ENCODE measurements around the gene HECTD1. TPM values are rescaled to one million over a fixed set of nuclear protein-coding genes. Genes with fewer than 3 reads are reported as not detected.
"Not testable (repeated sequence)": the region's sequence is repeated elsewhere in the genome, so short reads cannot be mapped to it uniquely, and the experiment has no call there.

Gene HECTD1
- polyA plus RNA-seq, 1 donor = 94.9 TPM

DNA sequence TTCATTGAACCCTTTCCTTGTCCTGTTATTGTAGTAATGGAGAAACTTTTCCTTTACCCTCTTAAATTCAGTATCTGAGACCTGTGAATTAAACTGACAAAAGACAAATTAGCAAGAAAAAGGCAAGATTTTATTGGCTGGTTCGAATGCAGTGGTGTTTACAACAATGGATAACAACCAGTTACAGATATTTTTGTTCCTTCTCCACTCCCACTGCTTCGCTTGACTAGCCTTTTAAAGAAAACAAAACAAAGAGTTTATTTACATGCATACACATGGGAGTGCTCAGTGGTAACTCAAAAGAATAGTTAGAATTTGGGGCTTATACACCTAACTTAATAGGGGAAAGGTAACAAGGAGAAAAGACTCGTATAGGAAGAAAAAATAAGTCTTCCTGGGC lies 37.0 kb upstream of the HECTD1 start:
- DNase-seq = no peak
- Histone ChIP-seq H3K9me3 (ENCODE audit: control insufficient read depth, low read depth, low read length) (no peaks in the 10 kb centered on the region), H3K4me3 (ENCODE audit: low read length) (no peak overlapping the region), H3K4me1 (ENCODE audit: control insufficient read depth, insufficient read depth, low read length) (no peaks in the 10 kb centered on the region), H3K27ac (ENCODE audit: low read length) (no peak overlapping the region), H3K27me3 (ENCODE audit: control insufficient read depth, insufficient read depth, low read length) (no peaks in the 10 kb centered on the region), H3K36me3 (ENCODE audit: control insufficient read depth, insufficient read depth, low read length) (no peaks in the 10 kb centered on the region)
- WGBS (ENCODE audit: insufficient coverage, low lambda C conversion rate) = 89% methylated on average over 1 of the region's 3 CpGs

DNA sequence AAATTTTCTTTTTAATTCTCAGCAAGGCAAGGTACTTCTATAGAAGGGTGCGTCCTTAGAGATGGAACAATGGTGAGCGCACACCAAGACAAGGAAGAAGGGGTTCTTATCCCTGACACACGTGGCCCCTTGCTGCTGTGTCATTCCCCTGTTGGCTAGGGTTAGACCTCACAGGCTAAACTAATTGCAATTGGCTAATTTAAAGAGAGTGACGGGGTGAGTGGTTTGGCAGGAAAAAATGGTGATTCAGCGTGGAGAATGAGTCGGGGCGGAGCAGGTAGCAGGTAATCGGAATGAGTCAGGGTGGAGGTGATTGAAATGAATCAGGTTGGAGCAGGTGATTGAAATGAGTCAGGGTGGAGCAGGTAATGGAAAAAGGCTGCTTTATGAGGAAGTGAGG lies 36.3 kb upstream of the HECTD1 start:
- peak; percentile 29 to 56 for DNase-seq
- 77% methylated on average over 5 of the region's 8 CpGs for WGBS (ENCODE audit: insufficient coverage, low lambda C conversion rate)
- Histone ChIP-seq H3K4me3 (ENCODE audit: low read length) (no peak overlapping the region), H3K27ac (ENCODE audit: low read length) (no peak overlapping the region), H3K9me3 (ENCODE audit: control insufficient read depth, low read depth, low read length) (no peaks in the 10 kb centered on the region), H3K36me3 (ENCODE audit: control insufficient read depth, insufficient read depth, low read length) (no peaks in the 10 kb centered on the region), H3K4me1 (ENCODE audit: control insufficient read depth, insufficient read depth, low read length) (no peaks in the 10 kb centered on the region), H3K27me3 (ENCODE audit: control insufficient read depth, insufficient read depth, low read length) (no peaks in the 10 kb centered on the region)

GRCh38 chr14:31242161-31242940 lies 34.8 kb upstream of the HECTD1 start:
- DNase-seq; H3K4me3 ChIP-seq (ENCODE audit: low read length); H3K9me3 ChIP-seq (ENCODE audit: control insufficient read depth, low read depth, low read length); H3K27ac ChIP-seq (ENCODE audit: low read length); H3K27me3 ChIP-seq (ENCODE audit: control insufficient read depth, insufficient read depth, low read length); H3K36me3 ChIP-seq (ENCODE audit: control insufficient read depth, insufficient read depth, low read length); H3K4me1 ChIP-seq (ENCODE audit: control insufficient read depth, insufficient read depth, low read length): not testable (repeated sequence)
- WGBS (ENCODE audit: insufficient coverage, low lambda C conversion rate) = 100% methylated on average over 2 of the region's 10 CpGs

DNA sequence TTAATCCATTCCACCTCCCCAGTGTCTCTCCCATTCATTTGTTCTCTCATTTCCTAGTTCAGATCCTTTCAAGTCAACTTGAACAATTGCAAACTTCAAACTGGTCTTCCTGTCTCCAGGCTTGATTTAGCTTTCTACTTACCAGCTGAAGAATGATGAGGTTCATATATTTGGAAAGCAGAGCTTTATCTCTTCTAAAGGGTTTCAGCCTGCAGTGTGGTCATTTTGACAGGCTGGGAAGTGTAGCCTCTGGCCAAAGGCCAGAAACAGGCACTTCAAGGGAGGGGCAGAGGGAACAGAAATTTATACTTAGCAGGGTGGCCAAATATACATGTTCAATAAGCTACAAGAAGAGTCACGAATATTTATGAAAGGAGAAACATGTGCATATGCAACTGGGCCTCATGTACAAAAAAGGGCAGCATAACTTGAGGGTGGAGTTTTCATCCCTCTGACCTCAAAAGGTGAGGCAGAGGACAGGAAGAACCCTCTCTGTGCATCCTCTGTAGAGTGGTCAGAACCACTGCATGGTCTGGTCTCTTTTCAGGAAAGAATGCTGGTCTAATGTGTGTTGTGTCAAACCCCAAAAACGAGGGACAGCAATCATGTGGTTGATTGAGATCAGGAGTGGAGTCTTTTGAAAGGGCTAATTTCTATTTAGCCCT lies 34.0 kb upstream of the HECTD1 start:
- 67% methylated on average over 1 of the region's 2 CpGs for WGBS (ENCODE audit: insufficient coverage, low lambda C conversion rate)
- DNase-seq = no peak
- no peaks in the 10 kb centered on the region for H3K27me3 ChIP-seq (ENCODE audit: control insufficient read depth, insufficient read depth, low read length)

GRCh38 chr14:31239741-31240140 lies 32.1 kb upstream of the HECTD1 start:
- WGBS (ENCODE audit: insufficient coverage, low lambda C conversion rate) = 83% methylated on average over 1 of the region's 6 CpGs
- DNase-seq = no peak
- no peaks in the 10 kb centered on the region for H3K9me3 ChIP-seq (ENCODE audit: control insufficient read depth, low read depth, low read length)
- H3K27ac ChIP-seq (ENCODE audit: low read length) = no peak overlapping the region
- H3K4me3 ChIP-seq (ENCODE audit: low read length) = no peak overlapping the region
- H3K4me1 ChIP-seq (ENCODE audit: control insufficient read depth, insufficient read depth, low read length) = no peaks in the 10 kb centered on the region
- no peaks in the 10 kb centered on the region for H3K27me3 ChIP-seq (ENCODE audit: control insufficient read depth, insufficient read depth, low read length)
- H3K36me3 ChIP-seq (ENCODE audit: control insufficient read depth, insufficient read depth, low read length) = no peaks in the 10 kb centered on the region

More for the DNA sequence above, 34.0 kb upstream of the HECTD1 start:
- H3K36me3 ChIP-seq (ENCODE audit: control insufficient read depth, insufficient read depth, low read length) = no peaks in the 10 kb centered on the region
- H3K27ac ChIP-seq (ENCODE audit: low read length) = no peak overlapping the region
- no peaks in the 10 kb centered on the region for H3K4me1 ChIP-seq (ENCODE audit: control insufficient read depth, insufficient read depth, low read length)
- H3K9me3 ChIP-seq (ENCODE audit: control insufficient read depth, low read depth, low read length) = no peaks in the 10 kb centered on the region
- no peak overlapping the region for H3K4me3 ChIP-seq (ENCODE audit: low read length)

GRCh38 chr14:31235462-31235861 lies 27.9 kb upstream of the HECTD1 start:
- H3K4me3 ChIP-seq (ENCODE audit: low read length) = no peak overlapping the region
- H3K4me1 ChIP-seq (ENCODE audit: control insufficient read depth, insufficient read depth, low read length) = peaks cover 5% of the 10 kb centered on the region
- H3K27ac ChIP-seq (ENCODE audit: low read length) = no peak overlapping the region
- no peaks in the 10 kb centered on the region for H3K27me3 ChIP-seq (ENCODE audit: control insufficient read depth, insufficient read depth, low read length)
- no peaks in the 10 kb centered on the region for H3K9me3 ChIP-seq (ENCODE audit: control insufficient read depth, low read depth, low read length)
- DNase-seq = no peak
- H3K36me3 ChIP-seq (ENCODE audit: control insufficient read depth, insufficient read depth, low read length) = no peaks in the 10 kb centered on the region
- 100% methylated on average over 2 of the region's 3 CpGs for WGBS (ENCODE audit: insufficient coverage, low lambda C conversion rate)

DNA sequence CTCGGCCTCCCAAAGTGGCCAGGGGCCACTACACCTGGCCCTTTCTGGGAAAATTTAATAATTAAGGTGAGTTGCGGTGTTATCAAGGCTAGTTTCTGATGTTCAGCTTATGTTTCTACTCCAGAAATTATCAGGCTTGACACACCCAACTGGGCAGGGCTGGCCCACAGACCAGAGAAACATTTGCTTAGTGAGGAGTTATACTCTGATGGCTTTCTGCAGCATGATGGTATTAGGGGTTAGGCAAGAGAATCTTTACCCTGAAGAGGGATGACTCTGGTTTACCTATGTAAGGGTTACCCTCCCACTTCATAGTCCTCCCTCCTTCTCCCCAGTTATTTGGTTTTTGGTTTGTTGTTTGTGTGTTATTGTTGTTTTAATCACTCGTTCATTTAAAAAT lies 24.5 kb upstream of the HECTD1 start:
- H3K27me3 ChIP-seq (ENCODE audit: control insufficient read depth, insufficient read depth, low read length) = no peaks in the 10 kb centered on the region
- H3K9me3 ChIP-seq (ENCODE audit: control insufficient read depth, low read depth, low read length) = no peaks in the 10 kb centered on the region
- WGBS (ENCODE audit: insufficient coverage, low lambda C conversion rate) = no CpG with 5 or more reads among the region's 3 CpGs
- peak; percentile 44 to 69 for DNase-seq
- peak overlapping the region; percentile 27 for H3K27ac ChIP-seq (ENCODE audit: low read length)
- H3K36me3 ChIP-seq (ENCODE audit: control insufficient read depth, insufficient read depth, low read length) = no peaks in the 10 kb centered on the region
- H3K4me1 ChIP-seq (ENCODE audit: control insufficient read depth, insufficient read depth, low read length) = peaks cover 18% of the 10 kb centered on the region
- no peak overlapping the region for H3K4me3 ChIP-seq (ENCODE audit: low read length)

DNA sequence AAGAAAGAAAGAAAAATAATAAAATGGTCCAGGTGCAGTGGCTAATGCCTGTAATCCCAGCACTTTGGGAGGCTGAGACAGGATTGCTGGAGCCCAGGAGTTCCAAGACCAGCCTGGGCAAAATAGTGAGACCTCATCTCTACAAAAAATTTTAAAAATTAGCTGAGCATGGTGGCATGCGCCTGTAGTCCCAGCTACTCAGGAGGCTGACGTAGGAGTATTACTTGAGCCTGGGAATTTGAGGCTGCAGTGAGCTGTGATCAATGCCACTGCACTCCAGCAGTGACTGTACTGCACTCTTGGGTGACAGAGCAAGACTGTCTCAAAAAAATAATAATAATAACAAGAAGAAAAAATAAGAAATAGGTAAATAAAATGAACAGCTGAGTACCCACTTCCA lies 23.7 kb upstream of the HECTD1 start:
- not testable (repeated sequence) for H3K9me3 ChIP-seq (ENCODE audit: control insufficient read depth, low read depth, low read length); DNase-seq; H3K4me3 ChIP-seq (ENCODE audit: low read length); H3K27ac ChIP-seq (ENCODE audit: low read length); H3K27me3 ChIP-seq (ENCODE audit: control insufficient read depth, insufficient read depth, low read length); H3K36me3 ChIP-seq (ENCODE audit: control insufficient read depth, insufficient read depth, low read length)
- H3K4me1 ChIP-seq (ENCODE audit: control insufficient read depth, insufficient read depth, low read length) = peaks cover 18% of the 10 kb centered on the region
- no CpG with 5 or more reads among the region's 2 CpGs for WGBS (ENCODE audit: insufficient coverage, low lambda C conversion rate)

DNA sequence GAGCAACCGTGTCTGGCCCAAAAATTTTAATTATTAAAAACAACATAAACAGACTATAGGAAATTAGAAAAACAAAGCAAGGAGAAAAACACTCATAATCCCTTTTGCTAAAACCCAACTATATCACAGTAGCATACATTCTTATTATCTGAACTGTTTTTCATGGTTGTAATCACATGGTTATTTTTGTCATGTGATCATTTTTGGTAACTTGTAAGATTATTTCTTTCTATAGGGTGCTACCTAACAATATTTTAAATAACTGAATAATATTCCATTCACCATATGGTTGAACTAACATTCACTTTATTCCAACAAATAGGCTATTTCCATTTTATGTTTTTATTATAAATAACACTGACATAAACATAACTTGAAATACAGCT lies 23.0 kb upstream of the HECTD1 start:
- H3K4me3 ChIP-seq (ENCODE audit: low read length) = no peak overlapping the region
- WGBS (ENCODE audit: insufficient coverage, low lambda C conversion rate) = no CpG with 5 or more reads among the region's 1 CpG

GRCh38 chr14:31229638-31230572 lies 22.3 kb upstream of the HECTD1 start:
- no peak overlapping the region for H3K4me3 ChIP-seq (ENCODE audit: low read length)
- H3K27ac ChIP-seq (ENCODE audit: low read length) = peak overlapping the region; percentile 83
- H3K4me1 ChIP-seq (ENCODE audit: control insufficient read depth, insufficient read depth, low read length) = peaks cover 18% of the 10 kb centered on the region
- 86% methylated on average over 6 of the region's 17 CpGs for WGBS (ENCODE audit: insufficient coverage, low lambda C conversion rate)
- no peaks in the 10 kb centered on the region for H3K9me3 ChIP-seq (ENCODE audit: control insufficient read depth, low read depth, low read length)
- DNase-seq = peak; percentile 95 to 98
- H3K36me3 ChIP-seq (ENCODE audit: control insufficient read depth, insufficient read depth, low read length) = no peaks in the 10 kb centered on the region
- no peaks in the 10 kb centered on the region for H3K27me3 ChIP-seq (ENCODE audit: control insufficient read depth, insufficient read depth, low read length)

More for the DNA sequence above, 23.0 kb upstream of the HECTD1 start:
- Histone ChIP-seq H3K4me1 (ENCODE audit: control insufficient read depth, insufficient read depth, low read length) (peaks cover 18% of the 10 kb centered on the region), H3K27me3 (ENCODE audit: control insufficient read depth, insufficient read depth, low read length) (no peaks in the 10 kb centered on the region), H3K27ac (ENCODE audit: low read length) (no peak overlapping the region), H3K36me3 (ENCODE audit: control insufficient read depth, insufficient read depth, low read length) (no peaks in the 10 kb centered on the region), H3K9me3 (ENCODE audit: control insufficient read depth, low read depth, low read length) (no peaks in the 10 kb centered on the region)
- DNase-seq = no peak
